Measurements from ENCODE around the gene PPFIBP2.

DNA sequence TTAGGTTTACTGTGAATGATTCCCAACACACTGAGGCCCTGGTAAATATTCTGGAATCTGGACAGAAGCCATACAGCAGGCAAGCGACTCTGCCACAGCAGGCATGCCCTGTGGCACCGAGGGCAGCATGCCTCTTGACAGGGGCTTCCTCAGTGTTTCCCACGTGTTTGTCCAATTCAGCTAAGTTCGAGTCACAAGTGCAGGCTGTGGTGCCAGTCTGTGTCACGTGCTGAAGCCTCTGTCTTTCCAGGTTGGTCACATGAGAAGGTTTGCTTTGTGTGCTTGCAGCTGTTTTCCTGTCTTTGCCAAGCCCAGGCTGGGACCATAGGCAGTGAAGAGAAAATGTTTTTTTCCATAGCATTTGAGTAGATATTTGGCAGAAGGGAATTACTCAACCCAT is 2.4 kb upstream of the PPFIBP2 start:
- TF ChIP-seq POLR2AphosphoS5 (IDR thresholded peaks at IDR 0.05), result peak in 2 of 3 donors; percentile 18 to 37
- TF ChIP-seq, protein P1, sequence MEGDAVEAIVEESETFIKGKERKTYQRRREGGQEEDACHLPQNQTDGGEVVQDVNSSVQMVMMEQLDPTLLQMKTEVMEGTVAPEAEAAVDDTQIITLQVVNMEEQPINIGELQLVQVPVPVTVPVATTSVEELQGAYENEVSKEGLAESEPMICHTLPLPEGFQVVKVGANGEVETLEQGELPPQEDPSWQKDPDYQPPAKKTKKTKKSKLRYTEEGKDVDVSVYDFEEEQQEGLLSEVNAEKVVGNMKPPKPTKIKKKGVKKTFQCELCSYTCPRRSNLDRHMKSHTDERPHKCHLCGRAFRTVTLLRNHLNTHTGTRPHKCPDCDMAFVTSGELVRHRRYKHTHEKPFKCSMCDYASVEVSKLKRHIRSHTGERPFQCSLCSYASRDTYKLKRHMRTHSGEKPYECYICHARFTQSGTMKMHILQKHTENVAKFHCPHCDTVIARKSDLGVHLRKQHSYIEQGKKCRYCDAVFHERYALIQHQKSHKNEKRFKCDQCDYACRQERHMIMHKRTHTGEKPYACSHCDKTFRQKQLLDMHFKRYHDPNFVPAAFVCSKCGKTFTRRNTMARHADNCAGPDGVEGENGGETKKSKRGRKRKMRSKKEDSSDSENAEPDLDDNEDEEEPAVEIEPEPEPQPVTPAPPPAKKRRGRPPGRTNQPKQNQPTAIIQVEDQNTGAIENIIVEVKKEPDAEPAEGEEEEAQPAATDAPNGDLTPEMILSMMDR (IDR thresholded peaks at IDR 0.05), result no peak

Measured in stomach (tissue), 4 donors.